Liver (tissue), 9 donors: ENCODE data around the gene GPR183. TPM values are rescaled to one million over a fixed set of nuclear protein-coding genes. Genes with fewer than 3 reads are reported as not detected.

Source experiments
- DNase-seq: peaks from one replicate; pipeline ENCODE4 v3.0.0-alpha.2; 2017; ENCODE audit warnings: low spot score
- H3K27ac ChIP-seq, 2 donors: one replicate each; pipeline ENCODE4 v1.7.0; 2013; ENCODE audit warnings: inconsistent platforms in 2 of 2, low read length in 2 of 2, control low read depth in 1 of 2, low read depth in 1 of 2, mild to moderate bottlenecking in 1 of 2
- H3K27me3 ChIP-seq, 4 donors: one replicate each; pipeline versions ENCODE4 v1.6.1 to v1.7.0; 2013; ENCODE audit warnings: low read length in 3 of 4, inconsistent platforms in 1 of 4, mild to moderate bottlenecking in 1 of 4, moderate library complexity in 1 of 4; ENCODE audit not compliant: control insufficient read depth in 4 of 4, insufficient read depth in 4 of 4
- H3K36me3 ChIP-seq, 4 donors: one replicate each; pipeline versions ENCODE4 v1.6.1 to v1.7.0; 2013; ENCODE audit warnings: low read length in 3 of 4, mild to moderate bottlenecking in 3 of 4, low read depth in 1 of 4, moderate library complexity in 1 of 4; ENCODE audit not compliant: control insufficient read depth in 4 of 4, insufficient read depth in 3 of 4
- H3K4me1 ChIP-seq, 4 donors: one replicate each; pipeline versions ENCODE4 v1.6.1 to v1.7.0; 2013; ENCODE audit warnings: low read length in 3 of 4, mild to moderate bottlenecking in 3 of 4, moderate library complexity in 1 of 4; ENCODE audit not compliant: control insufficient read depth in 4 of 4, insufficient read depth in 4 of 4
- H3K4me3 ChIP-seq, 3 donors: one replicate each; pipeline versions ENCODE4 v1.6.1 to v1.7.0; 2013; ENCODE audit warnings: low read length in 3 of 3, control low read depth in 1 of 3, low read depth in 1 of 3, mild to moderate bottlenecking in 1 of 3
- H3K9ac ChIP-seq, 2 donors: one replicate each; pipeline ENCODE4 v1.7.0; 2013; ENCODE audit warnings: low read length in 2 of 2, mild to moderate bottlenecking in 2 of 2, moderate library complexity in 2 of 2, control low read depth in 1 of 2, low read depth in 1 of 2
- H3K9me3 ChIP-seq, 4 donors: one replicate each; pipeline versions ENCODE4 v1.6.1 to v1.7.0; 2013; ENCODE audit warnings: low read length in 3 of 4; ENCODE audit not compliant: control insufficient read depth in 4 of 4
- EGR1 ChIP-seq, 2 donors: IDR thresholded peaks; 2 replicates each; pipeline ENCODE4 v1.6.1; 2016 to 2018; ENCODE audit warnings: antibody characterized with exemption in 2 of 2, low read depth in 2 of 2
- FOXA2 ChIP-seq: IDR thresholded peaks from 2 replicates; pipeline ENCODE4 v1.6.1; 2016; ENCODE audit warnings: antibody characterized with exemption
- GABPA ChIP-seq, 2 donors: IDR thresholded peaks in 1 of 2; conservative IDR thresholded peaks in 1 of 2; 2 replicates each; pipeline ENCODE4 v1.6.1; 2016; ENCODE audit warnings: antibody characterized with exemption in 2 of 2, mild to moderate bottlenecking in 1 of 2, moderate library complexity in 1 of 2
- HNF4A ChIP-seq, 2 donors: conservative IDR thresholded peaks; 2 replicates each; pipeline ENCODE4 v1.6.1; 2016; ENCODE audit warnings: antibody characterized with exemption in 2 of 2, mild to moderate bottlenecking in 2 of 2
- HNF4G ChIP-seq: IDR thresholded peaks from 2 replicates; pipeline ENCODE4 v1.6.1; 2016; ENCODE audit warnings: antibody characterized with exemption
- JUND ChIP-seq, 2 donors: IDR thresholded peaks; 2 replicates each; pipeline ENCODE4 v1.6.1; 2016; ENCODE audit warnings: antibody characterized with exemption in 2 of 2
- RAD21 ChIP-seq, 2 donors: IDR thresholded peaks; 2 replicates each; pipeline ENCODE4 v1.6.1; 2016; ENCODE audit warnings: antibody characterized with exemption in 2 of 2, mild to moderate bottlenecking in 2 of 2
- SP1 ChIP-seq: IDR thresholded peaks from 2 replicates; pipeline ENCODE4 v1.6.1; 2018; ENCODE audit warnings: antibody characterized with exemption, mild to moderate bottlenecking
- TAF1 ChIP-seq: conservative IDR thresholded peaks from 2 replicates; pipeline ENCODE4 v1.6.1; 2016; ENCODE audit warnings: antibody characterized with exemption, mild to moderate bottlenecking
- YY1 ChIP-seq: IDR thresholded peaks from 2 replicates; pipeline ENCODE4 v1.6.1; 2016; ENCODE audit warnings: antibody characterized with exemption, mild to moderate bottlenecking
- WGBS: extraction: QIAGEN DNeasy Blood & Tissue Kit; methylation state at CpG from one replicate; pipeline ENCODE4 v1.1.7; 2013; 5-methylcytosine and 5-hydroxymethylcytosine counted together
- polyA plus RNA-seq, 2 donors: library from polyadenylated mRNA; stranded (reverse) in 1 of 2; unstranded in 1 of 2; fragments of 200-250 nt in 1 of 2; fragments of >200 nt in 1 of 2; fragmentation: Nextera tagmentation in 1 of 2; extraction: Ambion mirVana in 1 of 2; gene quantifications; one replicate each; pipeline versions ENCODE4 v1.2.1 to v1.2.3, GENCODE V29; 2013 to 2015
- total RNA-seq, 2 donors: library from RNA; depleted of rRNA; stranded (reverse); fragments of >200 nt; gene quantifications; one replicate each; pipeline ENCODE4 v1.2.3, GENCODE V29; 2014
- TF ChIP-seq, protein P1 (sequence below): IDR thresholded peaks from 2 replicates; pipeline ENCODE4 v1.6.1; 2016; ENCODE audit warnings: antibody characterized with exemption
- TF ChIP-seq, protein P2 (sequence below): IDR thresholded peaks from 2 replicates; pipeline ENCODE4 v1.6.1; 2016; ENCODE audit warnings: antibody characterized with exemption
- TF ChIP-seq, protein P3 (sequence below): IDR thresholded peaks from 2 replicates; pipeline ENCODE4 v1.6.1; 2016; ENCODE audit warnings: antibody characterized with exemption
- donor health status: healthy.
- donor health status: healthy.
- donor health status: healthy.
- donor health status: healthy.
- donor health status: healthy.

GPR183 gene
- total and polyA plus RNA-seq, 4 donors: 0.89 to 4.3 (median 2.9) TPM

DNA sequence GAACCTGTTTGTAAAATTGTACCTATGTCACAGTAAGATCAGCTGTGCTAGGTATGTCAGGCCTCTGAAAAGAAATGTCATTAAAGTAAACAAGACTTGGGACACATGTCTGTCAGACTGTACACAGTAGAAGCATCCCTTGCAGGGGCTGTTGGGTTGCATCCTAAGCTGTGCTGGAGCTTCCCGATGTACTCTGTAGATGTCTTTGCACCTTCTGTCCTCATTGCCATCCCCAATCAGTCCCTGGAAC, 48.7 kb upstream of the GPR183 start:
- TF ChIP-seq, protein P1, sequence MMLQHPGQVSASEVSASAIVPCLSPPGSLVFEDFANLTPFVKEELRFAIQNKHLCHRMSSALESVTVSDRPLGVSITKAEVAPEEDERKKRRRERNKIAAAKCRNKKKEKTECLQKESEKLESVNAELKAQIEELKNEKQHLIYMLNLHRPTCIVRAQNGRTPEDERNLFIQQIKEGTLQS: no peak
- peaks cover 0 to 31% (median 16%) of the 10 kb centered on the region in 4 donors for H3K36me3 ChIP-seq
- WGBS: 54% methylated on average over 1 of the region's 1 CpG
- H3K4me3 ChIP-seq: no peak overlapping the region
- H3K27me3 ChIP-seq: no peaks in the 10 kb centered on the region
- H3K4me1 ChIP-seq: peaks cover 0 to 12% (median 3%) of the 10 kb centered on the region in 4 donors
- H3K9ac ChIP-seq: no peak overlapping the region
- H3K9me3 ChIP-seq: no peaks in the 10 kb centered on the region
- DNase-seq: no peak
- H3K27ac ChIP-seq: peak overlapping the region; percentile 35 to 72

DNA sequence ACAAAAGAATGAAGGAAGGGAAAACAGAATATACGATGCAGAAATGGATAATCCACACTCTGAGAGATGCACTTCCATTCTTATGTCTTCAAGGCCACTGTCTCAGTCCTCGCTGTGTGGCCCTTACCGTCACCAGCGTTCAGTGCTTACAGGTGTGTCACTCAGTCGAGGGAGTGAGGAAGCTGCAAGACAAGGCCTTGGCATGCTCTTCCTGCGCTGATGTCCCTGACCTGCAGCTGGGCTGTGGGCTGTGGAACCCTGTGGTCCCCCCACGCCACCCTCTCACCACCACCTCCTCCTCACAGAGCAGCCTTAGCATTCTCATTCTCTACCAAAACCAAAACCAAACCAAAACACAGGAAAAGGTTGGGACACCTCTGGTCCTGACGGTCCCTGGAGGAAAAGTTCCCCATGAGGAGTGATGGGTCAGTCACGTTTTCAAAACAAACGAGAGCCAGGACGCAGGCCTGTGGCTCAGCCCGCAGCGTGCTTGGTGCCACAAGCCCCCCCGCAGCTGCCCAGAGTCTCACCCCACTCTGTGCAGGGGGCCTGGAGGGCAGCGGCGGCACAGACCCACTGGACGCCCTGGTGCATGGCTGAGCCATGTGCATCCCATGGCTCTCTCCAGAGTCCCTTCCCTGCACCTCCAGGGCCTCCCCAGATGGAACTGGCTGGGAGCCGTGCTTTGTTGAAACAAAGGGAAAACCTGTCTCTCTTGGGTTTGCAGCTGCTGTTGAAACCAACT, 48.2 kb upstream of the GPR183 start:
- TF ChIP-seq RAD21 (IDR thresholded peaks at IDR 0.05): no peak
- TF ChIP-seq SP1: no peak
- no peak for TF ChIP-seq GABPA (IDR thresholded peaks at IDR 0.05 in 1 of 2, conservative IDR thresholded peaks at IDR 0.05 in 1 of 2)
- no peak overlapping the region for H3K9ac ChIP-seq
- no peak for DNase-seq

DNA sequence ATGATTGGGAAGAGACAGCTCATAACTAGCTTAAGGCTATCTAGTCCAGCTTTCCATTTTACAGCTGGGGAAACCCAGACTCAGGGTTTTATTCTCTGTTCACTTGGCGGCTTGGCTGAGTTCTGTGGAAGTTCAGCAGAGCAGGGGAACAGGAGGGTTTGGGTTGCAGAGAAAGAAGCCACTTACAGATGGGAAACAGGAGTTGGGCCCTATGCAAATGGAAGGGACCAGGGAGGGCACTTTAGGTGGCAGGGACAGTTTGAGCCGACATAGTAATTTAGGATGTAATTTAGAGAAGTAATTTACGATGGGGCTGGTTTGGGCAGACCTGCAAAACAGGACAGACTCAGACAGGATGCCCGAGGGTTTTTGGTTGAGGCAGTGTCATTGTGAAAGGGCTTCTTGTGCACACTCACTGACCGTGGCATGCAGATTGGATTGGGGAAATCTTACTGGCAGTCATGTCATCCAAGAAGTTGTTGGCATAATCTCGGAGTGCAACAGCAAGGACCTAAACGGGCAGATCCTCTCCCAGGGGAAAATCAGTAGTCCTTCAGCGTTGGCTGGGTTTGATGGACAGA, 47.3 kb upstream of the GPR183 start:
- TF ChIP-seq HNF4G: no peak
- Histone ChIP-seq H3K4me3 (no peak overlapping the region), H3K4me1 (peaks cover 0 to 12% (median 3%) of the 10 kb centered on the region in 4 donors), H3K9ac (no peak overlapping the region), H3K27ac (no peak overlapping the region), H3K27me3 (no peaks in the 10 kb centered on the region), H3K9me3 (no peaks in the 10 kb centered on the region), H3K36me3 (peaks cover 0 to 32% (median 14%) of the 10 kb centered on the region in 4 donors)
- 83% methylated on average over 8 of the region's 8 CpGs for WGBS
- no peak for DNase-seq

More for the DNA sequence above, 48.2 kb upstream of the GPR183 start:
- H3K36me3 ChIP-seq: peaks cover 0 to 34% (median 16%) of the 10 kb centered on the region in 4 donors
- no peaks in the 10 kb centered on the region for H3K9me3 ChIP-seq
- peak overlapping the region in 1 of 2 donors; percentile 72 for H3K27ac ChIP-seq
- peaks cover 0 to 12% (median 3%) of the 10 kb centered on the region in 4 donors for H3K4me1 ChIP-seq
- whole genome bisulfite sequencing: 92% methylated on average over 18 of the region's 18 CpGs
- no peak overlapping the region for H3K4me3 ChIP-seq
- no peaks in the 10 kb centered on the region for H3K27me3 ChIP-seq

DNA sequence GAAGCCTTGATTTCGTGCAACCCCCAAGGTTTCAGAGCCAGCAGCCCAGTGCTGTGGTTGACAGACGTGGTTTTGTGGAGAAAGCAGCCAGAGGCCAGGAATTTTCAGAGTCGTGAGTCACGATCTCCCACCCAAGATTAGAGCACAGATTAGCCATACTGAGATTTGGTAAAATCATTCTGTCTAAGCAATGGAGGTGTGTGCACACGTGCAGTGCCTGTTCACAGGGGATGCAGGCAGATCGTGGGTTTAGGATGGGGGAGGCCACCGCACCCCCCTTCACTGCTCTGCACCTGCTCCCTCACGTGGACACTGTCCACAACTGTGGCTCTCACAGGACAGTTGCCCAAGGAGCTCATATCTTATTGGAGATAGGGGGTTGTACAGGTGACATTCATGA, 46.6 kb upstream of the GPR183 start:
- no peak for DNase-seq
- peaks cover 0 to 34% (median 15%) of the 10 kb centered on the region in 4 donors for H3K36me3 ChIP-seq
- no peak overlapping the region for H3K27ac ChIP-seq
- peaks cover 0 to 12% (median 3%) of the 10 kb centered on the region in 4 donors for H3K4me1 ChIP-seq
- no peak overlapping the region for H3K9ac ChIP-seq
- no peaks in the 10 kb centered on the region for H3K9me3 ChIP-seq
- 92% methylated on average over 8 of the region's 8 CpGs for WGBS
- TF ChIP-seq HNF4G: no peak
- TF ChIP-seq YY1: no peak
- no peak for TF ChIP-seq SP1
- H3K27me3 ChIP-seq: no peaks in the 10 kb centered on the region
- no peak overlapping the region for H3K4me3 ChIP-seq

DNA sequence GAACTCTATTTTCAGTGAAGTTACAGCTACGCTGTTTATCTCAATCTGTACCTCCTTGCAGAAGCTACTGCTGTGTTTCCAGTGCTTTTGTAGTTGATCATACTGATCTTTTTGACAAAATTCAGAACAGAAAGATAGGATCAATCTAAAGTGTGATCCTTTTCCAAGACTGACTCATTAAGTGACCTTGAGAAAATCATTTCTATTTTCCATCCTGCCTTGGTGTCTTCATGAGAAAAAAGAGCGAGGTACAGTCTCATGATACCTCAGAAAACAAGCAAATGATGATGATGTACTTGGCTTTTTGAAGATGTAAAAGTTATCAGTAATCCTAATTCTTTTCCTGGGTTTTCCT, 46.0 kb upstream of the GPR183 start:
- H3K9ac ChIP-seq: no peak overlapping the region
- H3K27ac ChIP-seq: no peak overlapping the region
- H3K36me3 ChIP-seq: peaks cover 2 to 33% (median 14%) of the 10 kb centered on the region in 4 donors
- no peaks in the 10 kb centered on the region for H3K9me3 ChIP-seq
- DNase-seq: no peak
- TF ChIP-seq, protein P2, sequence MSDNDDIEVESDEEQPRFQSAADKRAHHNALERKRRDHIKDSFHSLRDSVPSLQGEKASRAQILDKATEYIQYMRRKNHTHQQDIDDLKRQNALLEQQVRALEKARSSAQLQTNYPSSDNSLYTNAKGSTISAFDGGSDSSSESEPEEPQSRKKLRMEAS: no peak
- no peak for TF ChIP-seq EGR1 (IDR thresholded peaks at IDR 0.05; ENCODE audit: low read depth in 2 of 2)
- TF ChIP-seq HNF4A (conservative IDR thresholded peaks at IDR 0.05): no peak
- no peak for TF ChIP-seq JUND (IDR thresholded peaks at IDR 0.05)
- TF ChIP-seq TAF1: no peak
- TF ChIP-seq, protein P1: no peak
- TF ChIP-seq FOXA2: no peak
- TF ChIP-seq, protein P3, sequence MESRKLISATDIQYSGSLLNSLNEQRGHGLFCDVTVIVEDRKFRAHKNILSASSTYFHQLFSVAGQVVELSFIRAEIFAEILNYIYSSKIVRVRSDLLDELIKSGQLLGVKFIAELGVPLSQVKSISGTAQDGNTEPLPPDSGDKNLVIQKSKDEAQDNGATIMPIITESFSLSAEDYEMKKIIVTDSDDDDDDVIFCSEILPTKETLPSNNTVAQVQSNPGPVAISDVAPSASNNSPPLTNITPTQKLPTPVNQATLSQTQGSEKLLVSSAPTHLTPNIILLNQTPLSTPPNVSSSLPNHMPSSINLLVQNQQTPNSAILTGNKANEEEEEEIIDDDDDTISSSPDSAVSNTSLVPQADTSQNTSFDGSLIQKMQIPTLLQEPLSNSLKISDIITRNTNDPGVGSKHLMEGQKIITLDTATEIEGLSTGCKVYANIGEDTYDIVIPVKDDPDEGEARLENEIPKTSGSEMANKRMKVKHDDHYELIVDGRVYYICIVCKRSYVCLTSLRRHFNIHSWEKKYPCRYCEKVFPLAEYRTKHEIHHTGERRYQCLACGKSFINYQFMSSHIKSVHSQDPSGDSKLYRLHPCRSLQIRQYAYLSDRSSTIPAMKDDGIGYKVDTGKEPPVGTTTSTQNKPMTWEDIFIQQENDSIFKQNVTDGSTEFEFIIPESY: no peak
- TF ChIP-seq RAD21 (IDR thresholded peaks at IDR 0.05): no peak
- no peaks in the 10 kb centered on the region for H3K27me3 ChIP-seq
- no peak overlapping the region for H3K4me3 ChIP-seq
- 94% methylated on average over 2 of the region's 2 CpGs for WGBS
- peaks cover 0 to 12% (median 3%) of the 10 kb centered on the region in 4 donors for H3K4me1 ChIP-seq
